Gastroesophageal sphincter (tissue), 4 donors: Measurements from ENCODE around the gene HNRNPA2B1. TPM values are rescaled to one million over a fixed set of nuclear protein-coding genes. Genes with fewer than 3 reads are reported as not detected.
A peak's percentile ranks its signal among the peaks of the same experiment; 100 is the strongest.
"Not testable (repeated sequence)": the region's sequence is repeated elsewhere in the genome, so short reads cannot be mapped to it uniquely, and the experiment has no call there.

ENCODE experiments used
- ATAC-seq: fragments of 150-250 bp; one replicate; pipeline ENCODE4 v1.9.1; 2016; ENCODE audit warnings: mild to moderate bottlenecking, moderate library complexity
- H3K27ac ChIP-seq, 4 donors: fragments of 200-600 bp; sonication (generic) in 3 of 4; 1 replicate in 3 of 4; 2 replicates in 1 of 4; pipeline ENCODE4 v1.5.1; 2016 to 2019
- H3K27me3 ChIP-seq: fragments of 200-600 bp; sonication (generic); one replicate; pipeline ENCODE4 v1.5.1; 2019
- H3K36me3 ChIP-seq, 2 donors: fragments of 200-600 bp; sonication (generic); one replicate each; pipeline ENCODE4 v1.5.1; 2019; ENCODE audit warnings: control low read depth in 1 of 2
- H3K4me1 ChIP-seq, 3 donors: fragments of 200-600 bp; sonication (generic); 1 replicate in 2 of 3; 2 replicates in 1 of 3; pipeline ENCODE4 v1.5.1; 2016 to 2019; ENCODE audit warnings: control low read depth in 2 of 3
- H3K4me3 ChIP-seq, 2 donors: fragments of 200-600 bp; sonication (generic); one replicate each; pipeline ENCODE4 v1.5.1; 2019; ENCODE audit warnings: mild to moderate bottlenecking in 1 of 2, moderate library complexity in 1 of 2
- H3K9me3 ChIP-seq, 3 donors: fragments of 200-600 bp; sonication (generic); one replicate each; pipeline ENCODE4 v1.5.1; 2017 to 2019; ENCODE audit warnings: control low read depth in 2 of 3
- EP300 ChIP-seq: sonication (generic); formaldehyde crosslinking; IDR thresholded peaks from one replicate; pipeline ENCODE4 v1.6.1; 2017; ENCODE audit warnings: antibody characterized with exemption, mild to moderate bottlenecking
- POLR2A ChIP-seq, 2 donors: fragments of 450-650 bp; IDR thresholded peaks; one replicate each; pipeline ENCODE4 v1.6.1; 2017; ENCODE audit warnings: antibody characterized with exemption in 2 of 2, mild to moderate bottlenecking in 2 of 2, moderate library complexity in 1 of 2
- POLR2AphosphoS5 ChIP-seq: sonication (generic); formaldehyde crosslinking; IDR thresholded peaks from one replicate; pipeline ENCODE4 v1.6.1; 2017; ENCODE audit warnings: antibody characterized with exemption
- WGBS, 2 donors: methylation state at CpG; one replicate each; pipeline ENCODE4 v1.1.5; 2018; ENCODE audit warnings: low coverage in 1 of 2; 5-methylcytosine and 5-hydroxymethylcytosine counted together
- total RNA-seq, 4 donors: library from RNA; depleted of rRNA; stranded (reverse); fragments of >200 nt; gene quantifications; one replicate each; pipeline ENCODE4 v1.1.0, GENCODE V29; 2016
- TF ChIP-seq, protein P1 (sequence below), 4 experiments: fragments of 200-600 bp in 2 of 4; fragments of 450-650 bp in 2 of 4; sonication (generic) in 1 of 4; IDR thresholded peaks; one replicate each; pipeline ENCODE4 v1.5.1; 2017 to 2019; ENCODE audit warnings: antibody characterized with exemption in 4 of 4, mild to moderate bottlenecking in 2 of 4, moderate library complexity in 2 of 4

Gene HNRNPA2B1
- total RNA-seq, 4 donors from 2014 or later = 171 to 210 (median 189) TPM

GRCh38 chr7:26185131-26185843 is 15.3 kb downstream of the HNRNPA2B1 start:
- Histone ChIP-seq H3K27ac (peak overlapping the region in 1 of 4 donors; percentile 52), H3K27me3 (no peaks in the 10 kb centered on the region), H3K36me3 (peaks cover 15 to 40% of the 10 kb centered on the region in 2 donors), H3K4me3 (no peak overlapping the region), H3K9me3 (no peaks in the 10 kb centered on the region), H3K4me1 (peaks cover 0 to 44% (median 0%) of the 10 kb centered on the region in 3 donors)
- no peak for ATAC-seq
- peak; percentile 5 for TF ChIP-seq POLR2AphosphoS5
- no peak for TF ChIP-seq POLR2A (IDR thresholded peaks at IDR 0.05)
- WGBS, 2 donors = 86 to 91% methylated on average over 9 to 10 of the region's 10 CpGs

DNA sequence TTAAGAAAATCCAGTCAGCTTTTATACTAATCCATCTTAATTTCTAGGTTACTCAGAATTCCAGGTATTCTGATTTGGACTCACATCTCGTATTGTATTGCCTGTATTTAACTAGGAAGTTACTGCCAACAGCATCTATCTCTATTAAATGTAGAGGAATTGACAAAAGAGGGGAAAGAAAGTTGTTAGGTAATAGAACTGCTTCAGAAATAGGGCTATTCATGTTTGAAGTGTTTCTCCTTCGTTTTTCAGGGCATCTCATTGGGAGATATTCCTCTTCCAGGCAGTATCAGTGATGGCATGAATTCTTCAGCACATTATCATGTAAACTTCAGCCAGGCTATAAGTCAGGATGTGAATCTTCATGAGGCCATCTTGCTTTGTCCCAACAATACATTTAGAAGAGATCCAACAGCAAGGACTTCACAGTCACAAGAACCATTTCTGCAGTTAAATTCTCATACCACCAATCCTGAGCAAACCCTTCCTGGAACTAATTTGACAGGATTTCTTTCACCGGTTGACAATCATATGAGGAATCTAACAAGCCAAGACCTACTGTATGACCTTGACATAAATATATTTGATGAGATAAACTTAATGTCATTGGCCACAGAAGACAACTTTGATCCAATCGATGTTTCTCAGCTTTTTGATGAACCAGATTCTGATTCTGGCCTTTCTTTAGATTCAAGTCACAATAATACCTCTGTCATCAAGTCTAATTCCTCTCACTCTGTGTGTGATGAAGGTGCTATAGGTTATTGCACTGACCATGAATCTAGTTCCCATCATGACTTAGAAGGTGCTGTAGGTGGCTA is 16.1 kb downstream of the HNRNPA2B1 start:
- Histone ChIP-seq H3K4me1 (peaks cover 0 to 46% (median 0%) of the 10 kb centered on the region in 3 donors), H3K27ac (peak overlapping the region in 2 of 4 donors; percentile 23 to 52), H3K36me3 (peaks cover 10 to 32% of the 10 kb centered on the region in 2 donors)
- 61 to 64% methylated on average over 4 of the region's 4 CpGs for WGBS, 2 donors
- H3K9me3 ChIP-seq, H3K27me3 ChIP-seq, ATAC-seq, H3K4me3 ChIP-seq: not testable (repeated sequence)
- TF ChIP-seq POLR2AphosphoS5 = peak; percentile 4

DNA sequence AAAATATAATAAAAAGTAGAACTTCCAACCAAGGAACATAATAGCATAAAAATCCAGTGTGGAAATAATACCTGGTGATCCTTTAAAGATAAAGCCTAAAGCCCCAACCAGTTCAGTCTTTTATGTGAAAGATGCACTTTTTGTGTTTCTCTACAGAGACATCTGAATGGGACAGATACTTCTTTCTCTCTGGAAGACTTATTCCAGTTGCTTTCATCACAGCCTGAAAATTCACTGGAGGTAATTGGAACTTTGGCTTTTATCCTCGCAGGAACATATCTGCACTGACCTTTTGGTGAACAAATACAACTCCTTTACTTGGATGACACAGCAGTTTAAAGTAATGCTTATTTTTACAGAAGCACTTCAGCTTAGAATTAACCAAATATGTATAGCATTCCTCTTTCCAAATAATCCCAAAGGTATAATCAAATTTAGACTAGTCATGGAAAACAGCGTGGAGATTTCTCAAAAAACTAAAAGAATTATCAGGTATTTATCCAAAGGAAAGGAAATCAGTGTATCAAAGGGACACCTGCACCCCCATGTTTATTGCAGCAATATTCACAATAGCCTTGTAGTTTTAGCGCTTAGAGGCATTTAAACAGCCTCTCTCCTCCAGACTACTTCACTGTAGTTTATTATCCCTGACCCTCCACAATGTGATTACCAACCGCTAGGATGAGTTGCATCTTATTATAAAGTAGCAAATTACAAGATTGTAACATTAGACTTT is 16.8 kb downstream of the HNRNPA2B1 start:
- TF ChIP-seq POLR2AphosphoS5 = peak; percentile 7
- no peak for TF ChIP-seq POLR2A (IDR thresholded peaks at IDR 0.05)
- TF ChIP-seq, protein P1, sequence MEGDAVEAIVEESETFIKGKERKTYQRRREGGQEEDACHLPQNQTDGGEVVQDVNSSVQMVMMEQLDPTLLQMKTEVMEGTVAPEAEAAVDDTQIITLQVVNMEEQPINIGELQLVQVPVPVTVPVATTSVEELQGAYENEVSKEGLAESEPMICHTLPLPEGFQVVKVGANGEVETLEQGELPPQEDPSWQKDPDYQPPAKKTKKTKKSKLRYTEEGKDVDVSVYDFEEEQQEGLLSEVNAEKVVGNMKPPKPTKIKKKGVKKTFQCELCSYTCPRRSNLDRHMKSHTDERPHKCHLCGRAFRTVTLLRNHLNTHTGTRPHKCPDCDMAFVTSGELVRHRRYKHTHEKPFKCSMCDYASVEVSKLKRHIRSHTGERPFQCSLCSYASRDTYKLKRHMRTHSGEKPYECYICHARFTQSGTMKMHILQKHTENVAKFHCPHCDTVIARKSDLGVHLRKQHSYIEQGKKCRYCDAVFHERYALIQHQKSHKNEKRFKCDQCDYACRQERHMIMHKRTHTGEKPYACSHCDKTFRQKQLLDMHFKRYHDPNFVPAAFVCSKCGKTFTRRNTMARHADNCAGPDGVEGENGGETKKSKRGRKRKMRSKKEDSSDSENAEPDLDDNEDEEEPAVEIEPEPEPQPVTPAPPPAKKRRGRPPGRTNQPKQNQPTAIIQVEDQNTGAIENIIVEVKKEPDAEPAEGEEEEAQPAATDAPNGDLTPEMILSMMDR (IDR thresholded peaks at IDR 0.05) = no peak
- TF ChIP-seq EP300 = no peak
- Histone ChIP-seq H3K4me1 (peaks cover 0 to 46% (median 0%) of the 10 kb centered on the region in 3 donors), H3K36me3 (peaks cover 2 to 24% of the 10 kb centered on the region in 2 donors), H3K9me3 (no peaks in the 10 kb centered on the region), H3K4me3 (no peak overlapping the region), H3K27me3 (no peaks in the 10 kb centered on the region), H3K27ac (peak overlapping the region in 3 of 4 donors; percentile 13 to 52 (median 33))
- ATAC-seq = no peak
- WGBS, 2 donors = 67 to 74% methylated on average over 4 of the region's 4 CpGs

DNA sequence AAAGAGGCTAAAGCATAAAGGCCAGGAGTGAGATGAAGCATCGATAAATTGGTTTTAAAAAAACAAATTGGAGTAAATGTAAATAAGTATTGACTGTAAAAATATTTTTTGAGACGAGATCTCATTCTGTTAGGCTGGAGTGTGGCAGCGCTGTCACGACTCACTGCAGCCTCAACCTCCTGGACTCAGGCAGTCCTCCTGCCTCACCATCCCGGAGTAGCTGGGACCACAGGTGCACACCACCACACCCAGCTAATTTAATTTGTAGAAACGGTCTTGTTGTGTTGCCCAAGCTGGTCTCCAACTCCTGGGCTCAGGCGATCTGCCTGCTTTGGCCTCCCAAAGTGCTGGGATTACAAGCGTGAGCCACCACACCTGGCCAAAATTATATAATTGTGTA is 17.8 kb downstream of the HNRNPA2B1 start:
- TF ChIP-seq EP300 = no peak
- no peak for TF ChIP-seq POLR2A (IDR thresholded peaks at IDR 0.05)
- no peak for TF ChIP-seq POLR2AphosphoS5
- TF ChIP-seq, protein P1 (IDR thresholded peaks at IDR 0.05) = no peak
- no peaks in the 10 kb centered on the region for H3K9me3 ChIP-seq
- H3K27me3 ChIP-seq = no peaks in the 10 kb centered on the region
- peaks cover 0 to 46% (median 0%) of the 10 kb centered on the region in 3 donors for H3K4me1 ChIP-seq
- peak overlapping the region in 2 of 4 donors; percentile 33 to 52 for H3K27ac ChIP-seq
- peaks cover 0 to 14% of the 10 kb centered on the region in 2 donors for H3K36me3 ChIP-seq
- no peak for ATAC-seq
- H3K4me3 ChIP-seq = no peak overlapping the region
- WGBS, 2 donors = 83 to 100% methylated on average over 2 to 6 of the region's 8 CpGs

DNA sequence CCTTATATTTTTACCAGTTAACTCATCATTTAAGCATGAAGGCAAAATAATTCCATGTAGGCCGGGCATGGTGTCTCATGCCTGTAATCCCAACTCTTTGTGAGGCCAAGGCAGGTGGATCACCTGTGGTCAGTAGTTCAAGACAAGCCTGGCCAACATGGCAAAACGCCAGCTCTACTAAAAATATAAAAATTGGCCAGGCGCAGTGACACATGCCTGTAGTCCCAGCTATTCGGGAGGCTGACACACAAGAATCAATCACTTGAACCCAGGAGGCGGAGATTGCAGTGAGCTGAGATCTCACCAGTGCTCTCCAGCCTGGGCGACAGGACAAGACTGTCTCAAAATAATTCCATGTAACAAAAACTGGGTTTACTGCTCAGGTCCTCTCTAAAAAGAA is 18.3 kb downstream of the HNRNPA2B1 start:
- TF ChIP-seq, protein P1 (IDR thresholded peaks at IDR 0.05) = no peak
- TF ChIP-seq POLR2AphosphoS5 = peak; percentile 46
- no peak for ATAC-seq
- Histone ChIP-seq H3K4me3 (no peak overlapping the region), H3K27ac (peak overlapping the region in 2 of 4 donors; percentile 33 to 52), H3K27me3 (no peaks in the 10 kb centered on the region), H3K4me1 (peaks cover 0 to 46% (median 0%) of the 10 kb centered on the region in 3 donors), H3K9me3 (no peaks in the 10 kb centered on the region), H3K36me3 (peaks cover 0 to 10% of the 10 kb centered on the region in 2 donors)
- 54 to 70% methylated on average over 2 to 6 of the region's 6 CpGs for WGBS, 2 donors
